ENCODE results near the gene KRT9. TPM values are rescaled to one million over a fixed set of nuclear protein-coding genes. Genes with fewer than 3 reads are reported as not detected.

The KRT9 gene
- total and polyA plus RNA-seq, 10 of the 15 experiments (the other 5 are each of a cell fraction or from before 2014, with no cell fraction given) = not detected

DNA sequence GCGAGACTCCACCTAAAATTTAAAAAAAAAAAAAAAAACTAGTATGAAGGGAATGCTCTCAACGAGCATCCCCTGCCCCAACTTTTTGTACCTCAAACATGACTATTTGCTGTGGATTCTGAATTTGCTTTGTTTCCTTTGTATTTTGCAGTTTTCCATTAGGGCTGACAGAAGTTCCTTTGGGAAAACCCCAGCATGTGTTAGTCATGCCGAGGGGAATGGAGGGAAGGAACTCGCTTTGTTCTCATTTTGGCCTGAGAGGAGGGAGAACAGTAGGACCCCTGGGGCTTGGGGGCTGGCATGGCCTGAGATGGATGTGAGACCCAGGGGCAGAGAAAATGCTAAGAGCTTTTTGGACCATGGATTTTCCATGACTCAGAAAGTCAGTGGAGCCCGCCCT lies 20.5 kb downstream of the KRT9 start:
- ATAC-seq (no peak), FAIRE-seq (no peak), DNase-seq (ENCODE audit: low read depth, low spot score) (no peak)
- in situ Hi-C loops (cut with MboI) = no loop called here
- Histone ChIP-seq H3K27ac (ENCODE audit: control insufficient read depth, insufficient read depth) (no peak overlapping the region), H3K4me1 (ENCODE audit: control insufficient read depth, insufficient read depth, low read length) (no peaks in the 10 kb centered on the region), H2AFZ (ENCODE audit: control insufficient read depth, low read depth, low read length) (no peak overlapping the region), H3K9ac (ENCODE audit: control insufficient read depth, insufficient read depth, low read length) (no peak overlapping the region), H3K4me2 (ENCODE audit: control insufficient read depth, insufficient read depth) (no peak overlapping the region), H3K9me3 (replicated peaks; ENCODE audit: control insufficient read depth, insufficient read depth, low read length) (no peaks in the 10 kb centered on the region; the same call in 2 of the 3 replicates), H3K79me2 (ENCODE audit: control insufficient read depth, insufficient read depth, low read length) (no peaks in the 10 kb centered on the region), H3K36me3 (ENCODE audit: control insufficient read depth in 2 of 2, insufficient read depth in 2 of 2, low read length in 1 of 2) (no peaks in the 10 kb centered on the region), H3K4me3 (no peak overlapping the region), H4K20me1 (ENCODE audit: control insufficient read depth, insufficient read depth) (no peaks in the 10 kb centered on the region), H3K27me3 (replicated peaks in 1 of 2; ENCODE audit: control insufficient read depth in 2 of 2, insufficient read depth in 2 of 2, low read length in 1 of 2) (no peaks in the 10 kb centered on the region; a peak in 3 of 4 replicates)
- TF ChIP-seq RAD51 (IDR thresholded peaks at IDR 0.05) (no peak), STAT3 (IDR thresholded peaks at IDR 0.05; ENCODE audit: low read depth, low read length) (no peak), BACH1 (IDR thresholded peaks at IDR 0.05; ENCODE audit: borderline replicate concordance) (no peak), PML (IDR thresholded peaks at IDR 0.05; ENCODE audit: low read length) (no peak), CREM (IDR thresholded peaks at IDR 0.05; ENCODE audit: low read depth) (no peak), STAT1 (conservative IDR thresholded peaks at IDR 0.05) (no peak), TARDBP (IDR thresholded peaks at IDR 0.05; ENCODE audit: borderline replicate concordance) (no peak), POLR2A (IDR thresholded peaks at IDR 0.05; ENCODE audit: low read depth, low read length) (no peak), ZNF24 (IDR thresholded peaks at IDR 0.05) (no peak)
- TF ChIP-seq, protein P1, sequence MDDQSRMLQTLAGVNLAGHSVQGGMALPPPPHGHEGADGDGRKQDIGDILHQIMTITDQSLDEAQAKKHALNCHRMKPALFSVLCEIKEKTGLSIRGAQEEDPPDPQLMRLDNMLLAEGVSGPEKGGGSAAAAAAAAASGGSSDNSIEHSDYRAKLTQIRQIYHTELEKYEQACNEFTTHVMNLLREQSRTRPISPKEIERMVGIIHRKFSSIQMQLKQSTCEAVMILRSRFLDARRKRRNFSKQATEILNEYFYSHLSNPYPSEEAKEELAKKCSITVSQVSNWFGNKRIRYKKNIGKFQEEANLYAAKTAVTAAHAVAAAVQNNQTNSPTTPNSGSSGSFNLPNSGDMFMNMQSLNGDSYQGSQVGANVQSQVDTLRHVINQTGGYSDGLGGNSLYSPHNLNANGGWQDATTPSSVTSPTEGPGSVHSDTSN (IDR thresholded peaks at IDR 0.05; ENCODE audit: insufficient replicate concordance, low read depth, low read length) = no peak
- ChIA-PET CTCF (interaction anchor here (5.4 to 6.3 kb wide), 2 partner anchors 97 to 113 kb away, joined by 133 to 146 read pairs; no protein-coding TSS in a partner anchor), POLR2A (interaction anchor here (1.3 kb wide), 1 partner anchor 111 kb away, joined by 6 read pairs; no protein-coding TSS in a partner anchor), SMC1A (ENCODE audit: uncharacterized antibody, unreplicated experiment) (interaction anchor here (4.9 to 5.3 kb wide), 2 partner anchors 97 to 112 kb away, joined by 33 to 34 read pairs; no protein-coding TSS in a partner anchor), RAD21 (ENCODE audit: unreplicated experiment) (interaction anchor here (3.2 to 3.3 kb wide), 2 partner anchors 97 to 111 kb away, joined by 26 to 32 read pairs; no protein-coding TSS in a partner anchor)
- WGBS (ENCODE audit: insufficient coverage, insufficient replicate concordance, low lambda C conversion rate, missing lambda C conversion rate) = 0% methylated on average over 5 of the region's 5 CpGs
- no TSS peak for BruUV-seq (replicated peaks)
- intact Hi-C loops (cut with micrococcal nuclease; ENCODE audit: unreplicated experiment) = no loop called here
